NCI-H1105 (cell line): ENCODE results near the gene PCDH9.
A peak's percentile ranks its signal among the peaks of the same experiment; 100 is the strongest.
"Not testable (repeated sequence)": the region's sequence is repeated elsewhere in the genome, so short reads cannot be mapped to it uniquely, and the experiment has no call there.

Source experiments
- DNase-seq: peaks from one replicate; lab custom pipeline; 2025; lab: John Stamatoyannopoulos, UW

Gene PCDH9

GRCh38 chr13:66657165-66657881 lies 572.8 kb downstream of the PCDH9 start:
- peak; percentile 100 for DNase-seq

- DNase-seq = peak; percentile 87
These were observed 574.2 kb downstream of the PCDH9 start for GRCh38 chr13:66655847-66656454.

GRCh38 chr13:66644855-66645460 lies 585.2 kb downstream of the PCDH9 start:
- no peak for DNase-seq

DNA sequence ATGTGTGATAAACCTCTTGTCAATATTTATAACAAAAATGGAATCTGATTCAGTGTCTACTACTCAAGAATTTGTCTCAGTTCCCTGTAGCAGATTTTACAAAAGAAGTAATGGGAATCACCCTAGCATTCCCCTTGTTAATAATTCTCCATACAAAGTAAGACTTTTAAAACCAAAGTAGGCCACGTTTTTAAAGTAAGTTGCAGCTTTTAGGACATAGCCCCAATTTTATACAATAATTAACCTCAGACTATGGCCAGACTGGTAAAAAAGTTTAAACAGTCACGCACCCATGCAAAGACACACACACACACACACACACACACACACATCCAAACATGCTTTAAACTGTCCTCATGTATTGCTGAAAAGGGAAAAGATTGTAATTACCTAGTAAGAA lies 589.9 kb downstream of the PCDH9 start:
- DNase-seq = no peak

DNA sequence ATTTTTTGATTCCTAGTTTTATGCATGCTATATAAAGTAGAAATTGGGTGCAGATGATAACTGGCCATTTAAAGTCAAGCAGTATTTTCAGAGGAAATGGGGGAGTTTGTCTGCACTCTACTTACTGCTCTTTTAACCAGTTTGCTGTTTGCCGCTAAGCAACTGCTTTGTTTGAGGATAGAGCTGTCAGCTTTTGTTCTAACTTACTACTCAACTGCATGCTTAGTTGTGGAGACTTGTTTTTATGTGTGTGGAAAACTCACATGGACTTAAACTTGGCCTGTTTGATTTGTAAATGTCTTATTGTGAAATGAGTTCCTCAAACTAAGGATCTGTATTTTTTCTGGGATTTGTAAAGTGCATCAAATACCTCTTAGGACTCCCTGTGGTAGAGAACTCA lies 591.1 kb downstream of the PCDH9 start:
- DNase-seq = no peak

- DNase-seq = no peak
These were observed 594.6 kb downstream of the PCDH9 start for GRCh38 chr13:66635526-66635925.

GRCh38 chr13:66634384-66634783 lies 595.8 kb downstream of the PCDH9 start:
- DNase-seq = no peak

DNA sequence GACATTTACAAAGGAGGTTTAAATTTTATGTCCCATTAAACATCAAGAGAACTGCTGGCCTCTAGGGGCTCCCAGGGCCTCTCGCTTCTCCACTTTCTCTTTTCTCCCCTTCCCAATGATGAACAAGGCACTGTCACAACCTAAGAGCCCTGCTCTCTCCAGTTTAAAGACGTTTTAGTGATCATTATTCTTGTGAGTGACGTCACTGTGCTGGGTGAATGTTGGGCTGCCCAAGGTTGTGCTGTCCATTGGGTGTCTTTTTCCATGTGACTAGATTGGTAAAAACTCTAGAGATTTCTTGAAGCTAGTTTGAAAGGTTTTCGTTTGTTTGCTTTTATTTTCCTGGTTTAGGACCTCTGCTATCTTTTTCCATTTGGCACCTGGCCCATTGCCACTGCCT lies 602.6 kb downstream of the PCDH9 start:
- no peak for DNase-seq

DNA sequence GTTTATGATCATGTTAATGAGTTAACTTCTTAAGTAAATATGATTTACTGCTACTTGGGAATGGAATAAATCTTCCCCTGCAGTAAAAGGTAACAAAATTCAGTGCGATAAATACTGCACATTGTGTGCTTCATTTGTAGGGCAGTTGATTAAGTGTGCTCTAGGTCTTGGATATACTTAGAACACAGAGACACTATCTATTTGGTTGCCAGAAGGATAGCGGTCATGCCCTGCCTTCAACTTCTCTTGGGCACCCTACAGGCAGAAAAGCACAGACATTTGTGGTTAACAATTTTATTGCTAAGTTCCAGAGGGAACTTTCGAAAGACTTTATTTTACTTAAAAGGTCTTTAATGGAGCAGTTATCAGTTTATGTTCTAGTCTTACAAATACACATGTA lies 605.8 kb downstream of the PCDH9 start:
- DNase-seq = no peak

- DNase-seq = no peak
These were observed 606.9 kb downstream of the PCDH9 start for GRCh38 chr13:66623129-66623820.

GRCh38 chr13:66621906-66622447 lies 608.2 kb downstream of the PCDH9 start:
- DNase-seq = not testable (repeated sequence)

- DNase-seq = peak; percentile 12
These were observed 611.4 kb downstream of the PCDH9 start for GRCh38 chr13:66618702-66619101.

- DNase-seq = no peak
These were observed 612.4 kb downstream of the PCDH9 start for GRCh38 chr13:66617786-66618185.

GRCh38 chr13:66612983-66613382 lies 617.2 kb downstream of the PCDH9 start:
- no peak for DNase-seq

- no peak for DNase-seq
These were observed 643.6 kb downstream of the PCDH9 start for GRCh38 chr13:66586489-66586888.

DNA sequence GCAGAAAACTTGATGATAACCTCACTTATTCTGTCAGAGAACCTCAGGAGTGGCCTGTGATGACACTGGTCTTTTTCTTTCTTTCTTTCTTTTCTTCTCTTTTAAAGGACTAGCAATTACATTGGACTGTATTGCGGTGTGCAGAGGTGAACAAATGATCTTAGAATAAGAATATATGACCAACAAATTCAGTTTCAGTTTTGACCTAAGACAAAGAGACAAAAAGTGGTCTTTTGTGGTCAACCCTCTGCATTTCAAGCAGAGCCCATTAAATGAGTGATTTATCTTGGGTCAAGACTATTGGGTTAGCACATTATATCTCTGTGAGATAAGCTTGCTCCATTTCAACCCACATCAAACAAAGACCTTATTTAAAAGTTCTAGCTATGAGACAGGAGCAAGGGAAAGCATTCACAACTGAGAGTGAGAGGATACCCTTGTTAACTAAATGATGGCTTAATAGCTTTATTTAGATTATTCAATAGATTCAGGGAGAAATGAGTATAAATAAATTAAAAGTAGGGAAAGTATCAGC lies 644.4 kb downstream of the PCDH9 start:
- DNase-seq = no peak

GRCh38 chr13:66581675-66582074 lies 648.5 kb downstream of the PCDH9 start:
- DNase-seq = no peak

- no peak for DNase-seq
These were observed 651.8 kb downstream of the PCDH9 start for GRCh38 chr13:66578305-66578704.

DNA sequence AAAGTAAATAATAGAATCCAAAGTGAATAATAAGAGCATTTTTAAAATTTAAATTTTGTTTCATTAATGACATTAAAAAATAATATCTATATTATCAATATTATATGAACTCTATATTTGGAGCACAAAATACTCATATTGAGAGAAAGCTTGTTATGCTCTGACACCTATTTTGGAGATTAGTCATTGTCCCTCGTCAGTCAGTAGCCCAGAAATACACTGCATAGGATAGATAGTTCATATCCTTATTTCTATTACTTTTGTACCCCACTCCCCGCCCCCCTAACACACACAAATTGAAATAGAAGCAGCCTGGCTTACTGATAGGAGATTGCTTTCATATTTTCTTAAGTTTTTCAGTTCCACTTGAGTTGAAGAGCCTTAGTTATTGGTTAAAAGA lies 652.8 kb downstream of the PCDH9 start:
- DNase-seq = no peak

DNA sequence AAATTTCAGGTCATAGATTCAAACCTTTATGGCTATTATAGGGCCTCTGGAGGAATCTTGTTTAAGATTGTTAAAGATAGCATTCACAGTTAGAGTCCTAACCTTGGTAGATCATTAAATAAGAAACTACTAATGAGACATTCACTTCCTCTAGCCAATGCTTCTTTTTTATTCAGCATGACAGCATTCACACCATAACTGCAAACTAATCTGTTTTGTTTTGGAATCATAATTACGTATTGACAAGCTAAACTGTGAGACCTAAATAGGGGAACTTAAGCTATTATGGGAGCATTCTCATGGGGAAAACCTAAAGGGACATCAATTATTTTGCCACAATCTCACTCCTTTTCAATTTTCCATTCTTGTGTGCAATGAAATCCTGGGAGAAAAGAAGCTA lies 653.8 kb downstream of the PCDH9 start:
- DNase-seq = no peak

DNA sequence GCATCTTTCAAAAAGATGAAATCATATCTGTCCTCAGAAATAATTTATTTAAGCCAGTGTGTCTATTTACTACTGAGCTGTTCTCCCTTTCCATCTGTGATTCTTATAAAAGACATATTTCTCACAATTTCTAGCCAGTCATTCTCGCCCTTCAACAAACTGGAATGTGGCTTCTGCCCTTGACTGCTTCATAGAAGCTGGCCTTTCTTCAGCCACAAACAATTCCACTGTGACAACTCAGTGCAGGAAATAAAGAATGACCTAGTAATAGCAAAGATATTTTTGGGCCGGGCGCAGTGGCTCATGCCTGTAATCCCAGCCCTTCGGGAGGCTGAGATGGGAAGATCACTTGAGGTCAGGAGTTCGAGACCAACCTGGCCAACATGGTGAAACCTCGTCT lies 655.5 kb downstream of the PCDH9 start:
- DNase-seq = no peak

- DNase-seq = no peak
These were observed 662.1 kb downstream of the PCDH9 start for GRCh38 chr13:66567899-66568612.
